H1 (cell line): Measurements from ENCODE around the gene TTPAL.

Experiments used
- ATF3 ChIP-seq: IDR thresholded peaks from 2 replicates; pipeline ENCODE4 v1.6.1; 2011; ENCODE audit warnings: low read depth, mild to moderate bottlenecking, low read length; ENCODE audit not compliant: insufficient read depth
- BACH1 ChIP-seq: IDR thresholded peaks from 2 replicates; pipeline ENCODE4 v1.6.1; 2012; ENCODE audit warnings: low read length, improper control_type of control experiment
- CEBPB ChIP-seq: IDR thresholded peaks from 2 replicates; pipeline ENCODE4 v1.6.1; 2012; ENCODE audit warnings: low read depth, low read length
- CTCF ChIP-seq, 3 experiments: IDR thresholded peaks; 1 replicate in 2 of 3; 2 replicates in 1 of 3; pipeline versions ENCODE4 v1.5.1 to v1.6.1; 2011; ENCODE audit warnings: low read length in 3 of 3, mild to moderate bottlenecking in 3 of 3, inconsistent platforms in 2 of 3, low read depth in 1 of 3, moderate library complexity in 1 of 3; ENCODE audit not compliant: insufficient read depth in 1 of 3; ENCODE audit errors: control extremely low read depth in 1 of 3
- POLR2A ChIP-seq, 2 experiments: IDR thresholded peaks; 1 replicate in 1 of 2; 2 replicates in 1 of 2; pipeline ENCODE4 v1.6.1; 2011; ENCODE audit warnings: low read depth in 2 of 2, low read length in 2 of 2, mild to moderate bottlenecking in 2 of 2; ENCODE audit errors: control extremely low read depth in 1 of 2

GRCh38 chr20:44522841-44523240 lies 47.2 kb downstream of the TTPAL start:
- no peak for TF ChIP-seq ATF3
- TF ChIP-seq POLR2A (IDR thresholded peaks at IDR 0.05; ENCODE audit: control extremely low read depth in 1 of 2, low read depth in 2 of 2, low read length in 2 of 2) = no peak
- no peak for TF ChIP-seq CTCF (IDR thresholded peaks at IDR 0.05; ENCODE audit: control extremely low read depth in 1 of 3, insufficient read depth in 1 of 3, low read depth in 1 of 3, low read length in 3 of 3)
- TF ChIP-seq CEBPB = no peak
- TF ChIP-seq BACH1 = no peak
